Osteoblast (primary cell): ENCODE measurements around the gene KCNF1. TPM values are rescaled to one million over a fixed set of nuclear protein-coding genes. Genes with fewer than 3 reads are reported as not detected.

Experiments used
- DNase-seq: peaks from one replicate; pipeline ENCODE4 v3.0.0; 2011; ENCODE audit warnings: low spot score, mixed read lengths; ENCODE audit not compliant: insufficient read length; ENCODE audit errors: missing footprints
- H2AFZ ChIP-seq: 2 replicates; pipeline ENCODE4 v1.6.0; 2011; ENCODE audit warnings: mild to moderate bottlenecking, low read length
- H3K27ac ChIP-seq: 2 replicates; pipeline ENCODE4 v1.5.1; 2011; ENCODE audit warnings: mild to moderate bottlenecking, low read depth, low read length, moderate library complexity
- H3K27me3 ChIP-seq: 2 replicates; pipeline ENCODE4 v1.6.0; 2012; ENCODE audit warnings: mild to moderate bottlenecking, control low read depth, inconsistent platforms, low read length, moderate library complexity; ENCODE audit not compliant: insufficient read depth
- H3K36me3 ChIP-seq: 2 replicates; pipeline ENCODE4 v1.5.1; 2011; ENCODE audit warnings: mild to moderate bottlenecking, low read length, control low read depth, moderate library complexity; ENCODE audit not compliant: insufficient read depth
- H3K4me1 ChIP-seq: 2 replicates; pipeline ENCODE4 v1.5.1; 2011; ENCODE audit warnings: mild to moderate bottlenecking, low read length, control low read depth, moderate library complexity; ENCODE audit not compliant: insufficient read depth
- H3K4me2 ChIP-seq: 2 replicates; pipeline ENCODE4 v1.6.0; 2011; ENCODE audit warnings: mild to moderate bottlenecking, low read length; ENCODE audit not compliant: insufficient read depth
- H3K4me3 ChIP-seq: fragments of 200-600 bp; sonication (generic); 3 replicates; pipeline ENCODE4 v1.5.1; 2012; ENCODE audit warnings: mild to moderate bottlenecking, low read length, inconsistent platforms; ENCODE audit not compliant: insufficient read depth
- H3K79me2 ChIP-seq: 2 replicates; pipeline ENCODE4 v1.6.0; 2012; ENCODE audit warnings: mild to moderate bottlenecking, low read length, control low read depth, inconsistent platforms; ENCODE audit not compliant: insufficient read depth
- H3K9me3 ChIP-seq: 2 replicates; pipeline ENCODE4 v1.5.1; 2011; ENCODE audit warnings: low read depth, low read length, control low read depth
- H4K20me1 ChIP-seq: 2 replicates; pipeline ENCODE4 v1.6.0; 2012; ENCODE audit warnings: mild to moderate bottlenecking, low read length, control low read depth; ENCODE audit not compliant: insufficient read depth
- CTCF ChIP-seq: IDR thresholded peaks from 2 replicates; pipeline ENCODE4 v1.5.1; 2011; ENCODE audit warnings: mild to moderate bottlenecking, low read depth, low read length, moderate library complexity; ENCODE audit errors: extremely low read depth
- total RNA-seq: library from RNA; depleted of rRNA; stranded (reverse); fragments of >200 nt; gene quantifications from 2 replicates; pipeline ENCODE4 v1.2.3, GENCODE V29; 2012

The KCNF1 gene
- total RNA-seq, 1 donor = under 0.01 TPM

GRCh38 chr2:10932345-10933151 is 20.8 kb downstream of the KCNF1 start:
- H4K20me1 ChIP-seq = no peaks in the 10 kb centered on the region
- no peak for TF ChIP-seq CTCF
- no peaks in the 10 kb centered on the region for H3K36me3 ChIP-seq
- no peak overlapping the region for H3K4me2 ChIP-seq
- H3K4me3 ChIP-seq = no peak overlapping the region
- H3K79me2 ChIP-seq = no peaks in the 10 kb centered on the region
- H3K27me3 ChIP-seq = peaks cover 22% of the 10 kb centered on the region
- H2AFZ ChIP-seq = no peak overlapping the region
- no peaks in the 10 kb centered on the region for H3K9me3 ChIP-seq
- H3K27ac ChIP-seq = peak overlapping the region; percentile 54
- H3K4me1 ChIP-seq = peaks cover 35% of the 10 kb centered on the region
- peak; percentile 5 for DNase-seq

- H4K20me1 ChIP-seq = no peaks in the 10 kb centered on the region
- TF ChIP-seq CTCF = no peak
- DNase-seq = peak; percentile 67
- no peaks in the 10 kb centered on the region for H3K36me3 ChIP-seq
- no peaks in the 10 kb centered on the region for H3K79me2 ChIP-seq
- H2AFZ ChIP-seq = no peak overlapping the region
- no peak overlapping the region for H3K4me3 ChIP-seq
- H3K27me3 ChIP-seq = peaks cover 13% of the 10 kb centered on the region
- H3K27ac ChIP-seq = no peak overlapping the region
- H3K4me2 ChIP-seq = no peak overlapping the region
- H3K4me1 ChIP-seq = peaks cover 35% of the 10 kb centered on the region
- H3K9me3 ChIP-seq = no peaks in the 10 kb centered on the region
Measured at GRCh38 chr2:10933700-10934225, 22.0 kb downstream of the KCNF1 start.

GRCh38 chr2:10934308-10934978 is 22.7 kb downstream of the KCNF1 start:
- Histone ChIP-seq H2AFZ (no peak overlapping the region), H3K36me3 (no peaks in the 10 kb centered on the region), H3K4me3 (no peak overlapping the region), H3K9me3 (no peaks in the 10 kb centered on the region), H3K27me3 (peaks cover 7% of the 10 kb centered on the region), H3K27ac (no peak overlapping the region), H3K4me1 (peaks cover 35% of the 10 kb centered on the region), H3K4me2 (no peak overlapping the region), H3K79me2 (no peaks in the 10 kb centered on the region), H4K20me1 (no peaks in the 10 kb centered on the region)
- no peak for DNase-seq
- no peak for TF ChIP-seq CTCF

GRCh38 chr2:10934979-10935350 is 23.2 kb downstream of the KCNF1 start:
- TF ChIP-seq CTCF = no peak
- Histone ChIP-seq H2AFZ (no peak overlapping the region), H3K9me3 (no peaks in the 10 kb centered on the region), H3K36me3 (no peaks in the 10 kb centered on the region), H3K27ac (no peak overlapping the region), H3K79me2 (no peaks in the 10 kb centered on the region), H3K4me3 (no peak overlapping the region), H3K4me2 (no peak overlapping the region), H3K27me3 (peaks cover 4% of the 10 kb centered on the region), H3K4me1 (peaks cover 35% of the 10 kb centered on the region), H4K20me1 (no peaks in the 10 kb centered on the region)
- DNase-seq = no peak
